Left lung (tissue), 10 donors: ENCODE data around the gene TSPAN11. TPM values are rescaled to one million over a fixed set of nuclear protein-coding genes. Genes with fewer than 3 reads are reported as not detected.
"Not testable (repeated sequence)": the region's sequence is repeated elsewhere in the genome, so short reads cannot be mapped to it uniquely, and the experiment has no call there.

Experiments used
- ATAC-seq: fragments of 200-7000 bp; cut with Tn5 transposase; one replicate; pipeline ENCODE4 v1.9.1; 2020; ENCODE audit warnings: moderate library complexity
- DNase-seq, 4 donors: peaks; one replicate each; pipeline ENCODE4 v3.0.0-alpha.2; 2013 to 2020
- H3K27ac ChIP-seq, 2 donors: fragments of 200-600 bp; sonication (generic) in 1 of 2; one replicate each; pipeline versions ENCODE4 v1.5.0 to v1.8.0; 2020 to 2021
- H3K27me3 ChIP-seq, 2 donors: fragments of 200-600 bp; sonication (generic) in 1 of 2; one replicate each; pipeline versions ENCODE4 v1.5.0 to v1.8.0; 2020 to 2021
- H3K36me3 ChIP-seq, 2 donors: fragments of 200-600 bp; sonication (generic) in 1 of 2; one replicate each; pipeline versions ENCODE4 v1.5.0 to v1.8.0; 2020 to 2021
- H3K4me1 ChIP-seq, 2 donors: fragments of 200-600 bp; one replicate each; pipeline ENCODE4 v1.8.0; 2021
- H3K4me3 ChIP-seq, 2 donors: fragments of 200-600 bp; sonication (generic) in 1 of 2; one replicate each; pipeline versions ENCODE4 v1.5.0 to v1.8.0; 2020 to 2021; ENCODE audit warnings: mild to moderate bottlenecking in 1 of 2
- H3K9me3 ChIP-seq, 2 donors: fragments of 200-600 bp; sonication (generic) in 1 of 2; one replicate each; pipeline versions ENCODE4 v1.5.0 to v1.8.0; 2020 to 2021
- CTCF ChIP-seq, 2 donors: fragments of 200-600 bp; sonication (generic) in 1 of 2; IDR thresholded peaks; one replicate each; pipeline versions ENCODE4 v1.5.0 to v1.8.0; 2021; ENCODE audit warnings: antibody characterized with exemption in 2 of 2
- intact Hi-C, 2 donors: fragments of 100-400 bp; cut with DNase I; formaldehyde crosslinking; loops; one replicate each; pipeline versions ENCODE4 v1.11.2 to v1.14.2; 2022
- polyA plus RNA-seq, 6 donors: library from polyadenylated mRNA; unstranded; fragments of 120-200 nt; gene quantifications; one replicate each; pipeline ENCODE4 v1.2.1, GENCODE V29; 2013; ENCODE audit not compliant: insufficient read length in 6 of 6
- total RNA-seq, 2 donors: library from RNA; stranded (reverse); fragmentation: NEBNext Ultra II Directional; extraction: Animal tissue kit (Norgen Biotek cat#: 25700); gene quantifications; one replicate each; pipeline ENCODE4 v1.2.1, GENCODE V29; 2021
- donor health status: DM: no; HTN: yes; CAD: no.
- donor health status: DM: no; HTN: no; CAD: no.

The TSPAN11 gene
- total and polyA plus RNA-seq, 8 donors: 4.1 to 18.2 (median 14.7) TPM

DNA sequence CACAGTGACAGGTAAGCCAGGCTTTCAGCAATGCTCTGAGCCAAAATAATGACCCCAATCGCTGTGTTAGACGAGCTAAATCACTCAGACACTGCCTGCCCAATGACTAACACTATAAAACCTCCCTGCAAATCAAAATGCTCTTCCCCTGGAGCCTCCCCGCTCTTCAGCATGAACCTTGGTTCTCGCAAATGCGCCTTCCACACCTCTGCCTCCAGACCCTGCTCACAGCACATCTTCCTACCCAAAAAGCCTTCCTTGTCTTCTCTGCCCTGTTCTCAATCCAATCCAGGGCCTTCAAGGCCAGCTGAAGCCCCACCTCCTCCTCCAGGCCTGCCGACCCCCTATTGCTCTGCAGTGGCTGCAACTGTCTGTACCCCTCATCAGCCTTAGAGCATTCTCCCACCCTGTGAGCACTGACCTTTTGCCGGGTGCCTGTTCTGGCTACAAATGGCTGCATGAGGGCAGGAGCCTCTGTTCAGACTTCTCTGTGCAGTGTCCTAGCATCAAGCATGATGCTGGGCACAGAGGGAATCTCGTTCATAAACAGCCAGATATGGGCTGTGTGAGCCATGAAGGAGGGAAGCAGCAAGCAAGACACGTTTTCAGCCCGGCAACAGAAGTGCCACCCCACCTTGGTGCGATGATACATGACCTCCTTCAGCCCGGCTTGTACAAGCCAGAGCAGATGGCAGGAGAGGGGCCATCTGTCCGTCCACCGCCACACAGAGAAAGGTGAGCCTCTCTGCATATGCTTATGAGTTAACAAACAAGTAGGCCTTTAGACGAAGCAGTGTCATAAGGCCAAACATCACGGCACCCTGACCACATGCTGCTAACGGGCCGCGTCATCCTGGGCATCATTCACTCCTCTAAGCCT is 82.7 kb downstream of the TSPAN11 start:
- H3K4me1 ChIP-seq: no peaks in the 10 kb centered on the region
- intact Hi-C loops: no loop called here
- H3K27me3 ChIP-seq: no peaks in the 10 kb centered on the region
- no peaks in the 10 kb centered on the region for H3K36me3 ChIP-seq
- H3K27ac ChIP-seq: no peak overlapping the region
- no peaks in the 10 kb centered on the region for H3K9me3 ChIP-seq
- peak in 1 of 4 donors; percentile 11 for DNase-seq
- H3K4me3 ChIP-seq: no peak overlapping the region
- no peak for TF ChIP-seq CTCF (IDR thresholded peaks at IDR 0.05)
- ATAC-seq: no peak

DNA sequence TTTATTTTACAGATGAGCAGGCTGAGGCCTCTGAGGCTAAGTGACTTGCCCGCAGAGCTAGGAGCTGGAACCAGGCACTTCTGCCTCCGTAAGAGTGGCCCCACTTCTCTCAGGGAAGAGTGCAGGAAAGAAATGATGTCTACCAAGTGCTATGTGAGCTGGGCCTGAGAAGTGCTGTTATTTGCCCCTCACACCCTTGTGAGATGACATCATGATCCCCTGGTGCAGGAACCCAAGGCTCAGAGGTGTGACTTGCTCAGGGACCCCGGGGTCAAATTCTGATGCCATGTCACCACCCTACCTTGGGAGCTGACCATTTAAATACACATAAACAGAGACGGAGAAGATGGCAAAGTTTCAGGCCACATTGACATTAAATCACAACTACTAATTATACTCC is 83.4 kb downstream of the TSPAN11 start:
- ATAC-seq: no peak
- Histone ChIP-seq H3K4me3 (no peak overlapping the region), H3K9me3 (no peaks in the 10 kb centered on the region), H3K27ac (no peak overlapping the region), H3K27me3 (no peaks in the 10 kb centered on the region), H3K36me3 (no peaks in the 10 kb centered on the region), H3K4me1 (no peaks in the 10 kb centered on the region)
- intact Hi-C loops: no loop called here
- DNase-seq: peak in 1 of 4 donors; percentile 4
- no peak for TF ChIP-seq CTCF (IDR thresholded peaks at IDR 0.05)

- no peak for ATAC-seq
- no peak for TF ChIP-seq CTCF (IDR thresholded peaks at IDR 0.05)
- intact Hi-C loops: no loop called here
These were observed 84.8 kb downstream of the TSPAN11 start for GRCh38 chr12:31011336-31011735.

GRCh38 chr12:31011746-31012566 is 85.4 kb downstream of the TSPAN11 start:
- intact Hi-C loops: no loop called here
- no peak for TF ChIP-seq CTCF (IDR thresholded peaks at IDR 0.05)
- ATAC-seq (no peak), DNase-seq (peak in 1 of 4 donors; percentile 26)
- no peaks in the 10 kb centered on the region for H3K4me1 ChIP-seq
- no peaks in the 10 kb centered on the region for H3K9me3 ChIP-seq
- no peaks in the 10 kb centered on the region for H3K27me3 ChIP-seq
- no peak overlapping the region for H3K27ac ChIP-seq
- no peak overlapping the region for H3K4me3 ChIP-seq
- no peaks in the 10 kb centered on the region for H3K36me3 ChIP-seq

More at GRCh38 chr12:31011336-31011735, 84.8 kb downstream of the TSPAN11 start:
- DNase-seq: peak in 1 of 4 donors; percentile 15
- no peaks in the 10 kb centered on the region for H3K36me3 ChIP-seq
- no peaks in the 10 kb centered on the region for H3K9me3 ChIP-seq
- no peak overlapping the region for H3K27ac ChIP-seq
- no peak overlapping the region for H3K4me3 ChIP-seq
- no peaks in the 10 kb centered on the region for H3K27me3 ChIP-seq
- no peaks in the 10 kb centered on the region for H3K4me1 ChIP-seq

DNA sequence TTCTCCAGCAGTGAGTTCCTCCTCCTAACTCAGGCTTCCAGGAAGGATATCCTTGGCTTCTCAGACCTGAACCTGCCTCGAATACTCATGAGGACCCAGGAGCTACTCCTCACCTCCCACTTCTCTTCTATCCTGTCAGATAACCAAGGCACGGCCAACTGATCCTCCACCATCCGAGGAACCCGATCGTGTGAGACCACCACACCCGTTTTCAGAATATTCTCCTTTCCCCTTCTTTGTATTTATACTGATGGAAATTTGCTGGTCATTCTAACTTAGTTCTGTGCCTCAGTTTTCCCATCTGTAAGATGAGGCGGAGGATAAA is 86.0 kb downstream of the TSPAN11 start:
- H3K27ac ChIP-seq, DNase-seq, H3K4me1 ChIP-seq, H3K27me3 ChIP-seq, H3K9me3 ChIP-seq, intact Hi-C loops, H3K4me3 ChIP-seq, H3K36me3 ChIP-seq, ATAC-seq: not testable (repeated sequence)
